Prostate gland (tissue), 2 donors: Measurements from ENCODE around the gene RARB. TPM values are rescaled to one million over a fixed set of nuclear protein-coding genes. Genes with fewer than 3 reads are reported as not detected.
A peak's percentile ranks its signal among the peaks of the same experiment; 100 is the strongest.

Experiments used
- DNase-seq: peaks from one replicate; pipeline ENCODE4 v3.0.0-alpha.2; 2019; ENCODE audit warnings: low spot score
- H3K27ac ChIP-seq, 2 donors: fragments of 200-600 bp; sonication (generic); 2 replicates each; pipeline ENCODE4 v1.5.1; 2017 to 2019
- H3K27me3 ChIP-seq: fragments of 200-600 bp; sonication (generic); replicated peaks from 2 replicates; pipeline ENCODE4 v1.5.1; 2019; ENCODE audit not compliant: insufficient read depth
- H3K36me3 ChIP-seq, 2 donors: fragments of 200-600 bp; sonication (generic); 1 replicate in 1 of 2; 2 replicates in 1 of 2; pipeline versions ENCODE4 v1.5.1 to v1.8.1; 2017 to 2019
- H3K4me1 ChIP-seq: fragments of 200-600 bp; sonication (generic); replicated peaks from 2 replicates; pipeline ENCODE4 v1.5.1; 2019
- H3K4me3 ChIP-seq, 2 donors: fragments of 200-600 bp; sonication (generic); 2 replicates each; pipeline ENCODE4 v1.5.1; 2017 to 2019
- H3K9me3 ChIP-seq: fragments of 200-600 bp; sonication (generic); 2 replicates; pipeline ENCODE4 v1.5.1; 2017
- CTCF ChIP-seq, 4 experiments: fragments of 200-600 bp in 2 of 4; fragments of 450-650 bp in 2 of 4; sonication (generic) in 2 of 4; IDR thresholded peaks; 1 replicate in 3 of 4; 2 replicates in 1 of 4; pipeline ENCODE4 v1.5.1; 2016 to 2019; ENCODE audit warnings: antibody characterized with exemption in 4 of 4, mild to moderate bottlenecking in 2 of 4, moderate library complexity in 2 of 4
- POLR2A ChIP-seq: fragments of 450-650 bp; IDR thresholded peaks from one replicate; pipeline ENCODE4 v1.6.1; 2016; ENCODE audit warnings: antibody characterized with exemption, mild to moderate bottlenecking
- POLR2AphosphoS5 ChIP-seq: sonication (generic); formaldehyde crosslinking; IDR thresholded peaks from one replicate; pipeline ENCODE4 v1.6.1; 2017; ENCODE audit warnings: antibody characterized with exemption
- WGBS: methylation state at CpG from one replicate; pipeline ENCODE4 v1.1.5; 2018; 5-methylcytosine and 5-hydroxymethylcytosine counted together
- intact Hi-C: fragments of 100-400 bp; cut with DNase I; formaldehyde crosslinking; loops from one replicate; pipeline ENCODE4 v1.14.2; 2022
- total RNA-seq, 2 donors: library from RNA; depleted of rRNA; stranded (reverse); fragments of >200 nt; gene quantifications; one replicate each; pipeline ENCODE4 v1.1.0, GENCODE V29; 2016

RARB gene
- total RNA-seq, 2 donors from 2014 or later, result 4.4 to 17.2 TPM

- no peak overlapping the region for H3K4me3 ChIP-seq
- WGBS, result 23% methylated on average over 5 of the region's 5 CpGs
- peaks cover 4% of the 10 kb centered on the region for H3K4me1 ChIP-seq
- H3K27ac ChIP-seq, result no peak overlapping the region
- H3K36me3 ChIP-seq, result no peaks in the 10 kb centered on the region
- H3K27me3 ChIP-seq, result peaks cover 3% of the 10 kb centered on the region
- intact Hi-C loops, result loop anchor here (5.0 to 10.0 kb wide), 2 partner anchors 148 to 270 kb away; no protein-coding TSS in a partner anchor
- DNase-seq, result no peak
- TF ChIP-seq POLR2AphosphoS5, result peak; percentile 29
- no peak for TF ChIP-seq CTCF (IDR thresholded peaks at IDR 0.05)
- H3K9me3 ChIP-seq, result no peaks in the 10 kb centered on the region
These were observed 3.4 kb upstream of the RARB start for GRCh38 chr3:25424614-25425013.

GRCh38 chr3:25426408-25426807, 1.7 kb upstream of the RARB start:
- TF ChIP-seq POLR2A (no peak), POLR2AphosphoS5 (no peak), CTCF (IDR thresholded peaks at IDR 0.05) (no peak)
- DNase-seq, result peak; percentile 11
- no peaks in the 10 kb centered on the region for H3K36me3 ChIP-seq
- H3K27me3 ChIP-seq, result peaks cover 3% of the 10 kb centered on the region
- intact Hi-C loops, result loop anchor here (5.0 to 10.0 kb wide), 2 partner anchors 146 to 272 kb away; no protein-coding TSS in a partner anchor
- H3K4me3 ChIP-seq, result no peak overlapping the region
- WGBS, result 31% methylated on average over 2 of the region's 2 CpGs
- H3K4me1 ChIP-seq, result peaks cover 4% of the 10 kb centered on the region
- H3K9me3 ChIP-seq, result no peaks in the 10 kb centered on the region
- no peak overlapping the region for H3K27ac ChIP-seq

GRCh38 chr3:25427155-25427554, 908 bp upstream of the RARB start:
- Histone ChIP-seq H3K27me3 (peaks cover 3% of the 10 kb centered on the region), H3K4me1 (peaks cover 4% of the 10 kb centered on the region), H3K9me3 (no peaks in the 10 kb centered on the region), H3K27ac (peak overlapping the region; percentile 82), H3K4me3 (peak overlapping the region; percentile 38 to 44), H3K36me3 (no peaks in the 10 kb centered on the region)
- TF ChIP-seq POLR2AphosphoS5 (no peak), CTCF (IDR thresholded peaks at IDR 0.05) (no peak), POLR2A (no peak)
- DNase-seq, result no peak
- 44% methylated on average over 2 of the region's 2 CpGs for WGBS
- intact Hi-C loops, result loop anchor here (5.0 to 10.0 kb wide), 2 partner anchors 145 to 272 kb away; no protein-coding TSS in a partner anchor

GRCh38 chr3:25427563-25427941, 511 bp upstream of the RARB start:
- TF ChIP-seq CTCF (IDR thresholded peaks at IDR 0.05), result no peak
- no peak for TF ChIP-seq POLR2A
- no peak for TF ChIP-seq POLR2AphosphoS5
- H3K9me3 ChIP-seq, result no peaks in the 10 kb centered on the region
- H3K27ac ChIP-seq, result peak overlapping the region; percentile 82
- DNase-seq, result no peak
- intact Hi-C loops, result loop anchor here (5.0 to 10.0 kb wide), 2 partner anchors 145 to 273 kb away; no protein-coding TSS in a partner anchor
- no peaks in the 10 kb centered on the region for H3K36me3 ChIP-seq
- H3K27me3 ChIP-seq, result peaks cover 3% of the 10 kb centered on the region
- peak overlapping the region; percentile 38 to 44 for H3K4me3 ChIP-seq
- 1% methylated on average over 13 of the region's 13 CpGs for WGBS
- peaks cover 4% of the 10 kb centered on the region for H3K4me1 ChIP-seq

- WGBS, result 4% methylated on average over 6 of the region's 6 CpGs
- Histone ChIP-seq H3K27ac (peak overlapping the region; percentile 82), H3K27me3 (peaks cover 3% of the 10 kb centered on the region), H3K4me1 (peaks cover 4% of the 10 kb centered on the region), H3K9me3 (no peaks in the 10 kb centered on the region), H3K4me3 (peak overlapping the region; percentile 38 to 44), H3K36me3 (no peaks in the 10 kb centered on the region)
- intact Hi-C loops, result loop anchor here (2.0 to 10.0 kb wide), 3 partner anchors 143 to 274 kb away; no protein-coding TSS in a partner anchor
- DNase-seq, result no peak
- TF ChIP-seq POLR2AphosphoS5, result no peak
- no peak for TF ChIP-seq POLR2A
- TF ChIP-seq CTCF (IDR thresholded peaks at IDR 0.05), result no peak
These were observed 799 bp downstream of the RARB start for GRCh38 chr3:25428789-25429335.
